Ascending aorta (tissue), 2 donors: ENCODE measurements around the gene PRSS35. TPM values are rescaled to one million over a fixed set of nuclear protein-coding genes. Genes with fewer than 3 reads are reported as not detected.

ENCODE experiments used
- DNase-seq, 2 donors: peaks; one replicate each; pipeline ENCODE4 v3.0.0-alpha.2; 2019; ENCODE audit warnings: low spot score in 2 of 2
- H3K27ac ChIP-seq, 2 donors: fragments of 200-600 bp; sonication (generic); one replicate each; pipeline ENCODE4 v1.5.1; 2016 to 2017; ENCODE audit warnings: mild to moderate bottlenecking in 1 of 2
- H3K27me3 ChIP-seq: fragments of 200-600 bp; sonication (generic); one replicate; pipeline ENCODE4 v1.5.1; 2017
- H3K36me3 ChIP-seq, 2 donors: fragments of 200-600 bp; sonication (generic); one replicate each; pipeline ENCODE4 v1.5.1; 2016
- H3K4me1 ChIP-seq, 2 donors: fragments of 200-600 bp; sonication (generic); one replicate each; pipeline ENCODE4 v1.5.1; 2016 to 2017; ENCODE audit warnings: mild to moderate bottlenecking in 1 of 2
- H3K4me3 ChIP-seq, 2 donors: fragments of 200-600 bp; sonication (generic); one replicate each; pipeline ENCODE4 v1.5.1; 2016 to 2017; ENCODE audit warnings: mild to moderate bottlenecking in 1 of 2
- H3K9me3 ChIP-seq, 2 donors: fragments of 200-600 bp; sonication (generic); one replicate each; pipeline ENCODE4 v1.5.1; 2016
- intact Hi-C: fragments of 100-400 bp; cut with DNase I; formaldehyde crosslinking; loops from one replicate; pipeline ENCODE4 v1.15.1; 2023
- total RNA-seq: library from RNA; depleted of rRNA; stranded (reverse); fragments of >200 nt; gene quantifications from one replicate; pipeline ENCODE4 v1.1.0, GENCODE V29; 2016
- TF ChIP-seq, protein P1 (sequence below), 3 experiments: fragments of 200-600 bp in 2 of 3; fragments of 450-650 bp in 1 of 3; sonication (generic) in 2 of 3; IDR thresholded peaks; one replicate each; pipeline ENCODE4 v1.5.1; 2016 to 2019; ENCODE audit warnings: antibody characterized with exemption in 3 of 3, mild to moderate bottlenecking in 1 of 3, moderate library complexity in 1 of 3

The PRSS35 gene, protein sequence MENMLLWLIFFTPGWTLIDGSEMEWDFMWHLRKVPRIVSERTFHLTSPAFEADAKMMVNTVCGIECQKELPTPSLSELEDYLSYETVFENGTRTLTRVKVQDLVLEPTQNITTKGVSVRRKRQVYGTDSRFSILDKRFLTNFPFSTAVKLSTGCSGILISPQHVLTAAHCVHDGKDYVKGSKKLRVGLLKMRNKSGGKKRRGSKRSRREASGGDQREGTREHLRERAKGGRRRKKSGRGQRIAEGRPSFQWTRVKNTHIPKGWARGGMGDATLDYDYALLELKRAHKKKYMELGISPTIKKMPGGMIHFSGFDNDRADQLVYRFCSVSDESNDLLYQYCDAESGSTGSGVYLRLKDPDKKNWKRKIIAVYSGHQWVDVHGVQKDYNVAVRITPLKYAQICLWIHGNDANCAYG
- total RNA-seq, result 1.8 TPM

DNA sequence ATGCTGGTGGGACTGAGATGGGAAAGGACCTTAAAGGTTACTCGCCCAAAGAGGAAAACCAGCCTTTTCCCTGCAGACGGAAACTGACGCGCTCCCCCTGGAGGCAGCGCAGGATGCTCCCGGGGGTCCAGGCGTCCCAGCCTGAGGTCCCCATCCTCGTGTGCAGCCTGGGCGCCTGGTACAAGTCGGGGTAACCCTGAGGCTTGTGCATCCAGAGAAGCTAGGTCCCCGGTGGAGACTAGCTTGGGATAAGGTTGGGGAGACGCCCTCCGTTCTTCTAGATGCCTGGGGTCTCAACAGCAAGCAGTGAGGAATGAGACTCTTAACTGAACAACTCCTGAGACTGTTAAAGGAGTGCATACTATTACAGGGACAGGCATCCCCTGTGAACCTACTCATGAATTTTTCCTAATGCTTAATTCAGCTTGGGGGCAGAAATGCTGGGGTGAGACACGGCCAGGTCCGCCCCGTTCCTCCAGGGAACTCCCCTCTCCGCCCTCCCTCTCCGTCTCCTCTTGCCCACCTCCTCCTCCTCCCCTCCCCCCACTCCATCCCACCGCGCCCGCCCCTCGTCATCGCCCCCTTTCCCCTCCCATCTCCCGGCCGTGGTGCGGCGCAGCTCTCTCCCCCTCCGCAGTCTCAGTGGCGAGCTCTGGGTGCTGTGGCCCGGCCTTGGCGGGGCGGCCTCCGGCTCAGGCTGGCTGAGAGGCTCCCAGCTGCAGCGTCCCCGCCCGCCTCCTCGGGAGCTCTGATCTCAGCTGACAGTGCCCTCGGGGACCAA lies at the start of gene PRSS35:
Gene PRSS35, plus strand, starts transcription at position 634 of the 781 bp plus-strand sequence. CDS start 10,908 bp downstream, outside the sequence.
- H3K4me1 ChIP-seq, result peaks cover 0 to 16% of the 10 kb centered on the region in 2 donors
- H3K27ac ChIP-seq, result peak within 1 kb of the TSS; percentile 72 to 73
- no peaks in the 10 kb centered on the region for H3K9me3 ChIP-seq
- H3K36me3 ChIP-seq, result no peaks in the 10 kb centered on the region
- peak within 1 kb of the TSS; percentile 65 to 66 for H3K4me3 ChIP-seq
- DNase-seq, result peak in 1 of 2 donors; percentile 78
- no peaks in the 10 kb centered on the region for H3K27me3 ChIP-seq
- TF ChIP-seq, protein P1, sequence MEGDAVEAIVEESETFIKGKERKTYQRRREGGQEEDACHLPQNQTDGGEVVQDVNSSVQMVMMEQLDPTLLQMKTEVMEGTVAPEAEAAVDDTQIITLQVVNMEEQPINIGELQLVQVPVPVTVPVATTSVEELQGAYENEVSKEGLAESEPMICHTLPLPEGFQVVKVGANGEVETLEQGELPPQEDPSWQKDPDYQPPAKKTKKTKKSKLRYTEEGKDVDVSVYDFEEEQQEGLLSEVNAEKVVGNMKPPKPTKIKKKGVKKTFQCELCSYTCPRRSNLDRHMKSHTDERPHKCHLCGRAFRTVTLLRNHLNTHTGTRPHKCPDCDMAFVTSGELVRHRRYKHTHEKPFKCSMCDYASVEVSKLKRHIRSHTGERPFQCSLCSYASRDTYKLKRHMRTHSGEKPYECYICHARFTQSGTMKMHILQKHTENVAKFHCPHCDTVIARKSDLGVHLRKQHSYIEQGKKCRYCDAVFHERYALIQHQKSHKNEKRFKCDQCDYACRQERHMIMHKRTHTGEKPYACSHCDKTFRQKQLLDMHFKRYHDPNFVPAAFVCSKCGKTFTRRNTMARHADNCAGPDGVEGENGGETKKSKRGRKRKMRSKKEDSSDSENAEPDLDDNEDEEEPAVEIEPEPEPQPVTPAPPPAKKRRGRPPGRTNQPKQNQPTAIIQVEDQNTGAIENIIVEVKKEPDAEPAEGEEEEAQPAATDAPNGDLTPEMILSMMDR (IDR thresholded peaks at IDR 0.05), result peak; percentile 38 to 80 (median 64)
- intact Hi-C loops, result no loop called here

DNA sequence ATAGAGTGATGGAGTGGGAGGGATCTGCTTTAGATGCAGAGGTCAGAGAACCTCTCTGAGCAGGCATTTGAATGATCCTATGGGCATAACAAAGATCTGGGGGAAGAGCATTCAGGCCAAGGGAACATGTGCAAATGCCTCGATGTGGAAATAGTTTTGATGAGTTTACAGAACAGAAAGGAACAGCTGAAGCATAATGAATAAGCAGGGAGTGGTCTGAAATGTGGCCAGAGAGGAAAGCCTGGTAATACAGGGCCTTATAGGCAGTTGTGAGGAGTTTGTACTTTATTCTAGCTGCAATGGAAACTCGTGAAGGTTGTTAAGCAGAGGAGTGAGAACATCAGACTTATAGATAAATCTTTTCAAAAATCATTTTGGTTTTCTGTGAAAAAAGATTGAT lies 48.4 kb upstream of the PRSS35 start:
- H3K4me3 ChIP-seq, result no peak overlapping the region
- no peak overlapping the region for H3K27ac ChIP-seq
- no peaks in the 10 kb centered on the region for H3K4me1 ChIP-seq
- TF ChIP-seq, protein P1 (IDR thresholded peaks at IDR 0.05), result no peak
- H3K27me3 ChIP-seq, result no peaks in the 10 kb centered on the region
- DNase-seq, result no peak
- intact Hi-C loops, result no loop called here
- H3K36me3 ChIP-seq, result no peaks in the 10 kb centered on the region
- no peaks in the 10 kb centered on the region for H3K9me3 ChIP-seq

GRCh38 chr6:83464381-83465140 lies 47.8 kb upstream of the PRSS35 start:
- no peak overlapping the region for H3K27ac ChIP-seq
- H3K9me3 ChIP-seq, result no peaks in the 10 kb centered on the region
- no peaks in the 10 kb centered on the region for H3K36me3 ChIP-seq
- no peaks in the 10 kb centered on the region for H3K27me3 ChIP-seq
- TF ChIP-seq, protein P1 (IDR thresholded peaks at IDR 0.05), result no peak
- no peak for DNase-seq
- intact Hi-C loops, result no loop called here
- no peaks in the 10 kb centered on the region for H3K4me1 ChIP-seq
- H3K4me3 ChIP-seq, result no peak overlapping the region

- no peaks in the 10 kb centered on the region for H3K4me1 ChIP-seq
- TF ChIP-seq, protein P1 (IDR thresholded peaks at IDR 0.05), result no peak
Measured at GRCh38 chr6:83466328-83466727, 46.0 kb upstream of the PRSS35 start.

DNA sequence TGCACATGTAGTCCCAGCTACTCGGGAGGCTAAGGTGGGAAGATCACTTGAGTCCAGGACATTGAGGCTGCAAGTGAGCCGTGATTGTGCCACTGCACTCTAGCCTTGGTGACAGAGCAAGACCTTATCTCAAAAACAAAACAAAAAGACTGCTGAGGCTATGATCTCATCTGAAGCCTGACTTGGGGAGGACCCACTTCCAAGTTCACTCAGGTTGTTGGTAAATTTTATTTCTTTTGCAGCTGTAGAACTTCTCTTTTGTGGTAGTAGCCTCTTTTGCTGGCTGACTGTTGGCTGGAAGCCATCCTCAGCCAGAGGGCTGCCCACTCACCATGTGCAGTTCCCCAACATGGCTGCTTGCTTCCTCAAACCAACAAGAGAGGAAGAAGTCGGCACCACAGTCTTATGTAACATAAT lies 44.7 kb upstream of the PRSS35 start:
- no peaks in the 10 kb centered on the region for H3K4me1 ChIP-seq
- peak; percentile 23 to 73 for DNase-seq
- no peaks in the 10 kb centered on the region for H3K36me3 ChIP-seq
- TF ChIP-seq, protein P1 (IDR thresholded peaks at IDR 0.05), result no peak
- intact Hi-C loops, result no loop called here
- H3K9me3 ChIP-seq, result no peaks in the 10 kb centered on the region
- H3K27me3 ChIP-seq, result no peaks in the 10 kb centered on the region
- no peak overlapping the region for H3K4me3 ChIP-seq
- H3K27ac ChIP-seq, result no peak overlapping the region

More at GRCh38 chr6:83466328-83466727, 46.0 kb upstream of the PRSS35 start:
- Histone ChIP-seq H3K9me3 (no peaks in the 10 kb centered on the region), H3K27me3 (no peaks in the 10 kb centered on the region), H3K4me3 (no peak overlapping the region), H3K27ac (no peak overlapping the region), H3K36me3 (no peaks in the 10 kb centered on the region)
- intact Hi-C loops, result no loop called here
- DNase-seq, result no peak
